ENCODE data around the gene KIAA0825.

GRCh38 chr5:94285984-94286383 is 332.4 kb downstream of the KIAA0825 start:
- TF ChIP-seq CTCF (IDR thresholded peaks at IDR 0.05) (no peak), POLR2AphosphoS5 (IDR thresholded peaks at IDR 0.05; ENCODE audit: low read depth, low read length) (no peak)

Data from Panc1 (cell line).